Measurements from ENCODE around the gene CTAGE6.
"Not testable (repeated sequence)": the region's sequence is repeated elsewhere in the genome, so short reads cannot be mapped to it uniquely, and the experiment has no call there.

CTAGE6 gene

GRCh38 chr7:143733876-143734275 lies 23.6 kb downstream of the CTAGE6 start:
- H3K79me2 ChIP-seq (ENCODE audit: insufficient read depth, low read depth) = no peaks in the 10 kb centered on the region
- H2AFZ ChIP-seq (ENCODE audit: low read depth) = no peak overlapping the region
- H3K9ac ChIP-seq = no peak overlapping the region

GRCh38 chr7:143728333-143728862 lies 29.1 kb downstream of the CTAGE6 start:
- Histone ChIP-seq H3K4me3 (IDR thresholded peaks at IDR 0.05; ENCODE audit: insufficient read depth, low read depth, low read length) (no peak overlapping the region), H3K27me3 (ENCODE audit: insufficient read depth, low read depth) (no peaks in the 10 kb centered on the region), H3K79me2 (ENCODE audit: insufficient read depth, low read depth) (no peaks in the 10 kb centered on the region), H3K36me3 (ENCODE audit: insufficient read depth) (no peaks in the 10 kb centered on the region), H4K20me1 (ENCODE audit: insufficient read depth) (no peaks in the 10 kb centered on the region), H3K4me2 (no peak overlapping the region), H3K9ac (no peak overlapping the region), H3K27ac (no peak overlapping the region), H3K4me1 (ENCODE audit: low read depth, poor library complexity, severe bottlenecking) (no peaks in the 10 kb centered on the region), H2AFZ (ENCODE audit: low read depth) (no peak overlapping the region)
- TF ChIP-seq CTCF (conservative IDR thresholded peaks at IDR 0.05; ENCODE audit: low read depth, low read length) = no peak

More at GRCh38 chr7:143733876-143734275, 23.6 kb downstream of the CTAGE6 start:
- Histone ChIP-seq H3K4me2 (no peak overlapping the region), H3K4me3 (IDR thresholded peaks at IDR 0.05; ENCODE audit: insufficient read depth, low read depth, low read length) (no peak overlapping the region), H3K36me3 (ENCODE audit: insufficient read depth) (no peaks in the 10 kb centered on the region), H3K27me3 (ENCODE audit: insufficient read depth, low read depth) (no peaks in the 10 kb centered on the region), H4K20me1 (ENCODE audit: insufficient read depth) (no peaks in the 10 kb centered on the region), H3K4me1 (ENCODE audit: low read depth, poor library complexity, severe bottlenecking) (no peaks in the 10 kb centered on the region), H3K27ac (no peak overlapping the region)
- no peak for TF ChIP-seq CTCF (conservative IDR thresholded peaks at IDR 0.05; ENCODE audit: low read depth, low read length)

- not testable (repeated sequence) for H3K4me1 ChIP-seq (ENCODE audit: low read depth, poor library complexity, severe bottlenecking); H3K27me3 ChIP-seq (ENCODE audit: insufficient read depth, low read depth); H3K9ac ChIP-seq; H3K36me3 ChIP-seq (ENCODE audit: insufficient read depth); H3K4me3 ChIP-seq (IDR thresholded peaks at IDR 0.05; ENCODE audit: insufficient read depth, low read depth, low read length); H3K79me2 ChIP-seq (ENCODE audit: insufficient read depth, low read depth); H4K20me1 ChIP-seq (ENCODE audit: insufficient read depth); H3K4me2 ChIP-seq; H3K27ac ChIP-seq; H2AFZ ChIP-seq (ENCODE audit: low read depth)
These were observed 29.9 kb downstream of the CTAGE6 start for GRCh38 chr7:143727561-143727960.

GRCh38 chr7:143726143-143726542 lies 31.4 kb downstream of the CTAGE6 start:
- H3K27ac ChIP-seq; H2AFZ ChIP-seq (ENCODE audit: low read depth); H3K36me3 ChIP-seq (ENCODE audit: insufficient read depth); H4K20me1 ChIP-seq (ENCODE audit: insufficient read depth); H3K79me2 ChIP-seq (ENCODE audit: insufficient read depth, low read depth); H3K27me3 ChIP-seq (ENCODE audit: insufficient read depth, low read depth); H3K9ac ChIP-seq; H3K4me3 ChIP-seq (IDR thresholded peaks at IDR 0.05; ENCODE audit: insufficient read depth, low read depth, low read length); H3K4me1 ChIP-seq (ENCODE audit: low read depth, poor library complexity, severe bottlenecking); H3K4me2 ChIP-seq: not testable (repeated sequence)

- H3K36me3 ChIP-seq (ENCODE audit: insufficient read depth); H2AFZ ChIP-seq (ENCODE audit: low read depth); H3K27ac ChIP-seq; H3K27me3 ChIP-seq (ENCODE audit: insufficient read depth, low read depth); H3K4me2 ChIP-seq; H3K9ac ChIP-seq; H3K4me1 ChIP-seq (ENCODE audit: low read depth, poor library complexity, severe bottlenecking); H4K20me1 ChIP-seq (ENCODE audit: insufficient read depth); H3K79me2 ChIP-seq (ENCODE audit: insufficient read depth, low read depth); H3K4me3 ChIP-seq (IDR thresholded peaks at IDR 0.05; ENCODE audit: insufficient read depth, low read depth, low read length): not testable (repeated sequence)
These were observed 37.2 kb downstream of the CTAGE6 start for GRCh38 chr7:143720335-143720734.

- H3K36me3 ChIP-seq (ENCODE audit: insufficient read depth) = not testable (repeated sequence)
These were observed 41.8 kb downstream of the CTAGE6 start for GRCh38 chr7:143715543-143716193.

GRCh38 chr7:143714581-143715454 lies 42.7 kb downstream of the CTAGE6 start:
- H3K9ac ChIP-seq; H3K79me2 ChIP-seq (ENCODE audit: insufficient read depth, low read depth); H3K27me3 ChIP-seq (ENCODE audit: insufficient read depth, low read depth); H3K36me3 ChIP-seq (ENCODE audit: insufficient read depth); H2AFZ ChIP-seq (ENCODE audit: low read depth); H4K20me1 ChIP-seq (ENCODE audit: insufficient read depth); H3K27ac ChIP-seq; H3K4me3 ChIP-seq (IDR thresholded peaks at IDR 0.05; ENCODE audit: insufficient read depth, low read depth, low read length); H3K4me2 ChIP-seq; H3K4me1 ChIP-seq (ENCODE audit: low read depth, poor library complexity, severe bottlenecking): not testable (repeated sequence)

More at GRCh38 chr7:143715543-143716193, 41.8 kb downstream of the CTAGE6 start:
- H3K4me3 ChIP-seq (IDR thresholded peaks at IDR 0.05; ENCODE audit: insufficient read depth, low read depth, low read length); H3K4me2 ChIP-seq; H3K9ac ChIP-seq; H3K79me2 ChIP-seq (ENCODE audit: insufficient read depth, low read depth); H3K4me1 ChIP-seq (ENCODE audit: low read depth, poor library complexity, severe bottlenecking); H4K20me1 ChIP-seq (ENCODE audit: insufficient read depth); H2AFZ ChIP-seq (ENCODE audit: low read depth); H3K27me3 ChIP-seq (ENCODE audit: insufficient read depth, low read depth); H3K27ac ChIP-seq: not testable (repeated sequence)

- H3K27ac ChIP-seq = not testable (repeated sequence)
These were observed 45.1 kb downstream of the CTAGE6 start for GRCh38 chr7:143712381-143712780.

More at GRCh38 chr7:143712381-143712780, 45.1 kb downstream of the CTAGE6 start:
- H2AFZ ChIP-seq (ENCODE audit: low read depth); H4K20me1 ChIP-seq (ENCODE audit: insufficient read depth); H3K9ac ChIP-seq; H3K36me3 ChIP-seq (ENCODE audit: insufficient read depth); H3K4me2 ChIP-seq; H3K4me3 ChIP-seq (IDR thresholded peaks at IDR 0.05; ENCODE audit: insufficient read depth, low read depth, low read length); H3K4me1 ChIP-seq (ENCODE audit: low read depth, poor library complexity, severe bottlenecking); H3K27me3 ChIP-seq (ENCODE audit: insufficient read depth, low read depth); H3K79me2 ChIP-seq (ENCODE audit: insufficient read depth, low read depth): not testable (repeated sequence)
